ENCODE measurements around the gene SPTBN4.

- TF ChIP-seq CTCF (conservative IDR thresholded peaks at IDR 0.05 in 1 of 2, IDR thresholded peaks at IDR 0.05 in 1 of 2; ENCODE audit: low read depth in 1 of 2, low read length in 2 of 2) (no peak), EZH2 (IDR thresholded peaks at IDR 0.05; ENCODE audit: low read length, missing control alignments) (no peak)
These were observed 103.7 kb downstream of the SPTBN4 start for GRCh38 chr19:40570313-40571004.

Data from fibroblast of lung (primary cell).